HepG2 (cell line): ENCODE data around the gene DQX1. TPM values are rescaled to one million over a fixed set of nuclear protein-coding genes. Genes with fewer than 3 reads are reported as not detected.

ENCODE experiments used
- ATRX ChIP-seq: sonication (generic); formaldehyde crosslinking; IDR thresholded peaks from 2 replicates; pipeline ENCODE4 v1.4.0; 2020; ENCODE audit warnings: missing genetic modification reagents, borderline replicate concordance
- BCLAF1 ChIP-seq: fragments of 450-650 bp; IDR thresholded peaks from 2 replicates; pipeline ENCODE4 v1.6.1; 2017; ENCODE audit warnings: mild to moderate bottlenecking
- EEA1 ChIP-seq: sonication (generic); formaldehyde crosslinking; IDR thresholded peaks from 2 replicates; pipeline ENCODE4 v1.5.1; 2020; ENCODE audit warnings: mild to moderate bottlenecking, missing genetic modification reagents, borderline replicate concordance
- FOXK2 ChIP-seq: fragments of 450-650 bp; IDR thresholded peaks from 2 replicates; pipeline ENCODE4 v1.6.1; 2016
- MEIS2 ChIP-seq: sonication (generic); formaldehyde crosslinking; IDR thresholded peaks from 2 replicates; pipeline ENCODE4 v1.9.0; 2021; ENCODE audit warnings: mild to moderate bottlenecking, missing genetic modification reagents
- NFRKB ChIP-seq: fragments of 450-650 bp; IDR thresholded peaks from 2 replicates; pipeline ENCODE4 v1.6.1; 2017
- PRDM4 ChIP-seq: sonication (generic); formaldehyde crosslinking; IDR thresholded peaks from 2 replicates; pipeline ENCODE4 v1.9.0; 2021; ENCODE audit warnings: missing genetic modification reagents, borderline replicate concordance
- TOPORS ChIP-seq: sonication (generic); formaldehyde crosslinking; IDR thresholded peaks from 2 replicates; pipeline ENCODE4 v1.8.0; 2023; ENCODE audit warnings: mild to moderate bottlenecking, missing genetic modification reagents
- ZNF550 ChIP-seq: sonication (generic); formaldehyde crosslinking; IDR thresholded peaks from 2 replicates; pipeline ENCODE4 v1.4.0; 2020; ENCODE audit warnings: mild to moderate bottlenecking, missing genetic modification reagents, borderline replicate concordance
- ZNF619 ChIP-seq: sonication (generic); formaldehyde crosslinking; IDR thresholded peaks from 2 replicates; pipeline ENCODE4 v1.4.0; 2020; ENCODE audit warnings: mild to moderate bottlenecking, missing genetic modification reagents
- ZNF674 ChIP-seq: sonication (generic); formaldehyde crosslinking; IDR thresholded peaks from 2 replicates; pipeline ENCODE4 v1.5.0; 2020; ENCODE audit warnings: low read depth, mild to moderate bottlenecking, missing genetic modification reagents
- ZNF710 ChIP-seq: sonication (generic); formaldehyde crosslinking; IDR thresholded peaks from 2 replicates; pipeline ENCODE4 v1.5.0; 2020; ENCODE audit warnings: mild to moderate bottlenecking, missing genetic modification reagents, borderline replicate concordance
- ZNF746 ChIP-seq: sonication (generic); formaldehyde crosslinking; IDR thresholded peaks from 2 replicates; pipeline ENCODE4 v1.8.0; 2022; ENCODE audit warnings: mild to moderate bottlenecking, missing genetic modification reagents
- ZNF761 ChIP-seq: sonication (generic); formaldehyde crosslinking; conservative IDR thresholded peaks from 2 replicates; pipeline ENCODE4 v1.4.0; 2020; ENCODE audit warnings: mild to moderate bottlenecking, missing genetic modification reagents
- ZNF816 ChIP-seq: sonication (generic); formaldehyde crosslinking; IDR thresholded peaks from 2 replicates; pipeline ENCODE4 v1.8.0; 2022; ENCODE audit warnings: missing genetic modification reagents, mild to moderate bottlenecking, borderline replicate concordance
- polyA plus RNA-seq, 8 experiments: library from polyadenylated mRNA; depleted of rRNA in 3 of 8; stranded (reverse) in 7 of 8; unstranded in 1 of 8; fragments of >200 nt; fragmentation: Illumina TruSeq in 4 of 8; extraction: Trizol in 4 of 8; gene quantifications; 2 replicates each; pipeline versions ENCODE4 v1.2.1 to v1.2.3, GENCODE V29; 2011 to 2016; ENCODE audit warnings: low read depth in 4 of 8, missing spikeins in 1 of 8, mixed read lengths in 1 of 8; ENCODE audit not compliant: insufficient read depth in 1 of 8
- total RNA-seq, 5 experiments: library from RNA; depleted of rRNA; stranded (reverse); fragments of >200 nt; fragmentation: Illumina TruSeq; extraction: Trizol; gene quantifications; 2 replicates each; pipeline ENCODE4 v1.2.3, GENCODE V29; 2016; ENCODE audit warnings: low read depth in 1 of 5
- TF ChIP-seq, protein P1 (sequence below): sonication (generic); formaldehyde crosslinking; IDR thresholded peaks from 2 replicates; pipeline ENCODE4 v1.5.0; 2020; ENCODE audit warnings: mild to moderate bottlenecking, missing genetic modification reagents
- TF ChIP-seq, protein P2 (sequence below): sonication (generic); formaldehyde crosslinking; IDR thresholded peaks from 2 replicates; pipeline ENCODE4 v1.5.1; 2020; ENCODE audit warnings: mild to moderate bottlenecking, missing genetic modification reagents, moderate library complexity

The DQX1 gene
- total and polyA plus RNA-seq, 2 of the 13 experiments (the other 11 are each of a cell fraction or from before 2014, with no cell fraction given) = 27.6 to 89.8 TPM

- TF ChIP-seq, protein P1, sequence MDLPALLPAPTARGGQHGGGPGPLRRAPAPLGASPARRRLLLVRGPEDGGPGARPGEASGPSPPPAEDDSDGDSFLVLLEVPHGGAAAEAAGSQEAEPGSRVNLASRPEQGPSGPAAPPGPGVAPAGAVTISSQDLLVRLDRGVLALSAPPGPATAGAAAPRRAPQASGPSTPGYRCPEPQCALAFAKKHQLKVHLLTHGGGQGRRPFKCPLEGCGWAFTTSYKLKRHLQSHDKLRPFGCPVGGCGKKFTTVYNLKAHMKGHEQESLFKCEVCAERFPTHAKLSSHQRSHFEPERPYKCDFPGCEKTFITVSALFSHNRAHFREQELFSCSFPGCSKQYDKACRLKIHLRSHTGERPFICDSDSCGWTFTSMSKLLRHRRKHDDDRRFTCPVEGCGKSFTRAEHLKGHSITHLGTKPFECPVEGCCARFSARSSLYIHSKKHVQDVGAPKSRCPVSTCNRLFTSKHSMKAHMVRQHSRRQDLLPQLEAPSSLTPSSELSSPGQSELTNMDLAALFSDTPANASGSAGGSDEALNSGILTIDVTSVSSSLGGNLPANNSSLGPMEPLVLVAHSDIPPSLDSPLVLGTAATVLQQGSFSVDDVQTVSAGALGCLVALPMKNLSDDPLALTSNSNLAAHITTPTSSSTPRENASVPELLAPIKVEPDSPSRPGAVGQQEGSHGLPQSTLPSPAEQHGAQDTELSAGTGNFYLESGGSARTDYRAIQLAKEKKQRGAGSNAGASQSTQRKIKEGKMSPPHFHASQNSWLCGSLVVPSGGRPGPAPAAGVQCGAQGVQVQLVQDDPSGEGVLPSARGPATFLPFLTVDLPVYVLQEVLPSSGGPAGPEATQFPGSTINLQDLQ (CRISPR knock-in tag) = no peak
- no peak for TF ChIP-seq ZNF674
- TF ChIP-seq ZNF550 (CRISPR knock-in tag) = no peak
- TF ChIP-seq ZNF761 (CRISPR knock-in tag) = no peak; the same call in 1 of the 2 replicates
- no peak for TF ChIP-seq MEIS2 (CRISPR knock-in tag)
- no peak for TF ChIP-seq BCLAF1
- no peak for TF ChIP-seq ZNF619 (CRISPR knock-in tag)
- no peak for TF ChIP-seq ZNF710 (CRISPR knock-in tag)
- no peak for TF ChIP-seq NFRKB
- 0 out of 2 replicates have a peak, but pooled peaks have one; percentile 12 for TF ChIP-seq ATRX (CRISPR knock-in tag)
- TF ChIP-seq FOXK2 = no peak
- TF ChIP-seq PRDM4 = no peak
- 0 out of 2 replicates have a peak, but pooled peaks have one; percentile 60 for TF ChIP-seq EEA1
- TF ChIP-seq, protein P2, sequence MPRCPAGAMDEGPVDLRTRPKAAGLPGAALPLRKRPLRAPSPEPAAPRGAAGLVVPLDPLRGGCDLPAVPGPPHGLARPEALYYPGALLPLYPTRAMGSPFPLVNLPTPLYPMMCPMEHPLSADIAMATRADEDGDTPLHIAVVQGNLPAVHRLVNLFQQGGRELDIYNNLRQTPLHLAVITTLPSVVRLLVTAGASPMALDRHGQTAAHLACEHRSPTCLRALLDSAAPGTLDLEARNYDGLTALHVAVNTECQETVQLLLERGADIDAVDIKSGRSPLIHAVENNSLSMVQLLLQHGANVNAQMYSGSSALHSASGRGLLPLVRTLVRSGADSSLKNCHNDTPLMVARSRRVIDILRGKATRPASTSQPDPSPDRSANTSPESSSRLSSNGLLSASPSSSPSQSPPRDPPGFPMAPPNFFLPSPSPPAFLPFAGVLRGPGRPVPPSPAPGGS (CRISPR knock-in tag) = no peak
- TF ChIP-seq TOPORS (CRISPR knock-in tag) = 0 out of 2 replicates have a peak, but pooled peaks have one; percentile 48
- TF ChIP-seq ZNF746 = no peak
- peak; percentile 20; the same call in 1 of the 2 replicates for TF ChIP-seq ZNF816 (CRISPR knock-in tag)
These were observed 28.1 kb downstream of the DQX1 start (continued) for GRCh38 chr2:74497777-74498499.
